Activated naive CD8-positive, alpha-beta T cell treated with anti-CD3 and anti-CD28 coated beads for 36 hours (primary cell): Measurements from ENCODE around the gene HS3ST1. TPM values are rescaled to one million over a fixed set of nuclear protein-coding genes. Genes with fewer than 3 reads are reported as not detected.

Experiments used
- DNase-seq: peaks from one replicate; pipeline ENCODE4 v3.0.0; 2021
- H3K27ac Mint-ChIP-seq: one replicate; pipeline ENCODE4 v1.8.0; 2022; ENCODE audit warnings: mild to moderate bottlenecking, moderate library complexity, mixed read lengths
- H3K27me3 Mint-ChIP-seq: one replicate; pipeline ENCODE4 v1.8.0; 2022; ENCODE audit warnings: mild to moderate bottlenecking, mixed read lengths
- H3K36me3 Mint-ChIP-seq: one replicate; pipeline ENCODE4 v1.8.0; 2021; ENCODE audit warnings: mild to moderate bottlenecking, mixed read lengths
- H3K4me1 Mint-ChIP-seq: one replicate; pipeline ENCODE4 v1.8.0; 2021; ENCODE audit warnings: mixed read lengths
- H3K4me3 Mint-ChIP-seq: one replicate; pipeline ENCODE4 v1.8.0; 2022; ENCODE audit warnings: mild to moderate bottlenecking, moderate library complexity, mixed read lengths
- H3K9me3 Mint-ChIP-seq: one replicate; pipeline ENCODE4 v1.8.0; 2022; ENCODE audit warnings: mixed read lengths
- total RNA-seq, 2 experiments: library from RNA; stranded (reverse); gene quantifications; one replicate each; pipeline ENCODE4 v1.2.3, GENCODE V29; 2021

Gene HS3ST1
- total RNA-seq, result under 1 TPM; 0.04 to 0.33 TPM

DNA sequence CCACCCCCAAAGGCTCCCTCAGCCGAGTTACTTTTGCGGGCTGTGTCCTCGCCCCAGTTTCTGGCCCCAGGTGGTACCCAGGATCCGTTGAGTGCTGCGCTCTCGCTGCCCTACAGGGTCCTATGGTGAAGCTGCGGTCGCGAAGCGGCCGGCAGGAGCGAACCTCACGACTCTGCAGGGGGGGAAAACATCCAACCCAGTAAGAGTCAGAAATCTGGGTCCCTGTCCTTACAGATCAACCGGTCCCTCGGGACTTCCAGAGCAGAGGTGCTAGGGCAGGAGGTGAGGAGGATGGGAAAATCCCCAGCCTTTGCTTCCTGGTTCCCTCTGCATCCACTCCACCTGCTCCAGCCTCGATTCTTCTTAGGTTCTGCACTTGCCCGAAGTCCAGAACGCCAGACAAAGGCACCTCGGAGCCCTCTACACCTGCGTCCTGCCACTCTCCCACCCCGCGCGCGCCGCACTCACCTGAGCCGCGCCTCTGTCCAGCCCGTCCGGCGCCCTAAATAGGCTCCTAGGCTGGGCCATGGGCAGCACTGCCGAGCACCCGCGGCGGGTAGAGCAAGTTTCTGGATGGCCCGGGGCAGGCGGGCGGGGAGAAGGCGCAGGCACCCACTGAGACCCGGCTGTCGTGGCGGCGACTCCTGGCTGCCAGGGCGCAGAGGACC is at the start of gene HS3ST1:
TSS of gene HS3ST1 (minus strand) at position 664 of the 668 bp plus-strand sequence. CDS start 28,889 bp downstream, outside the sequence.
- H3K4me3 Mint-ChIP-seq, result peak within 1 kb of the TSS; percentile 73
- no peaks in the 10 kb centered on the region for H3K36me3 Mint-ChIP-seq
- peaks cover 12% of the 10 kb centered on the region for H3K4me1 Mint-ChIP-seq
- no peak for DNase-seq
- H3K9me3 Mint-ChIP-seq, result no peaks in the 10 kb centered on the region
- no peak within 1 kb of the TSS for H3K27ac Mint-ChIP-seq
- H3K27me3 Mint-ChIP-seq, result peaks cover 40% of the 10 kb centered on the region

GRCh38 chr4:11475871-11476270 is 47.2 kb upstream of the HS3ST1 start:
- Mint-ChIP-seq H3K36me3 (peaks cover 10% of the 10 kb centered on the region), H3K27me3 (no peaks in the 10 kb centered on the region), H3K4me3 (no peak overlapping the region), H3K9me3 (peaks cover 9% of the 10 kb centered on the region), H3K27ac (no peak overlapping the region), H3K4me1 (peaks cover 21% of the 10 kb centered on the region)
- DNase-seq, result no peak

- Mint-ChIP-seq H3K27me3 (no peaks in the 10 kb centered on the region), H3K4me3 (no peak overlapping the region), H3K9me3 (peaks cover 6% of the 10 kb centered on the region), H3K36me3 (peaks cover 10% of the 10 kb centered on the region), H3K4me1 (peaks cover 33% of the 10 kb centered on the region), H3K27ac (no peak overlapping the region)
- no peak for DNase-seq
Observed at GRCh38 chr4:11474146-11474545, 45.5 kb upstream of the HS3ST1 start.

DNA sequence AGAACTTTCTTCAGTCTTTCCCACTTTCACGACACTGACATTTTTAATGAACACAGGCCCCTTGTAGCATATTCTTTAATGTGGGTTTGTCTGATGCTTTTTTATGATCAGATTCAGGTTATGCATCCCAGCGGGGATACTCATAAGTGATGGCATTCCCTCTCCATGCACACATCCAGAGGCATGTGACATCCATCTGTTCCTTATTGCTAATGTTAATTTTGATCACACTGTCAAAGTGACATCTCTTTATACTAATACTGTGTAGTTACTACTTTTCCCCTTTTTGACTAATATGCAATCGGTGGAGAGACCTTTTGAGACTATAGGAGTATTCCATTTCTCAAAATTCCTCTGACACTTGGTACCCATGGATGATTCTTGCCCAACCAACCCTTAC is 43.8 kb upstream of the HS3ST1 start:
- no peaks in the 10 kb centered on the region for H3K27me3 Mint-ChIP-seq
- H3K4me3 Mint-ChIP-seq, result peak overlapping the region; percentile 36
- DNase-seq, result no peak
- H3K9me3 Mint-ChIP-seq, result peaks cover 3% of the 10 kb centered on the region
- peaks cover 10% of the 10 kb centered on the region for H3K36me3 Mint-ChIP-seq
- H3K27ac Mint-ChIP-seq, result peak overlapping the region; percentile 50
- H3K4me1 Mint-ChIP-seq, result peaks cover 37% of the 10 kb centered on the region

DNA sequence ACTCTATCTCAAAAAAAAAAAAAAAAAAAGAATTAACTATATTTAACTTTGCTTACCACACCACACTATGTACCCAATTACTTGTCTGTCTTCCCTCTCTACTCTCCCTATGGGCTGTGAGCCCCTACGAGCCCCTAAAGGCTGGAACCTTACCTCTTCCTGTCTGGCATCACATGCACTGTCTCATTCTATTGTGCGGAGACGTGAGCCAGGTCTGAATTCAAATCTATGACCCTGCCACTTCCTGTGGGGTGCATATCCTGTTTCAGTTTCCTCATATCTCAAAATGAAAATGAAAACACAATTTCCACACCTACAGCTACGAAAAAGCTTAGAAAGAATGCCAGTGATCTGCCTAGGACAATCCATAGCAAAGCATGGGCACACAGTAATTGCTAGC is 42.9 kb upstream of the HS3ST1 start:
- H3K4me1 Mint-ChIP-seq, result peaks cover 39% of the 10 kb centered on the region
- no peaks in the 10 kb centered on the region for H3K27me3 Mint-ChIP-seq
- peaks cover 10% of the 10 kb centered on the region for H3K36me3 Mint-ChIP-seq
- peak overlapping the region; percentile 89 for H3K27ac Mint-ChIP-seq
- H3K9me3 Mint-ChIP-seq, result peaks cover 2% of the 10 kb centered on the region
- peak; percentile 45 for DNase-seq
- peak overlapping the region; percentile 60 for H3K4me3 Mint-ChIP-seq

DNA sequence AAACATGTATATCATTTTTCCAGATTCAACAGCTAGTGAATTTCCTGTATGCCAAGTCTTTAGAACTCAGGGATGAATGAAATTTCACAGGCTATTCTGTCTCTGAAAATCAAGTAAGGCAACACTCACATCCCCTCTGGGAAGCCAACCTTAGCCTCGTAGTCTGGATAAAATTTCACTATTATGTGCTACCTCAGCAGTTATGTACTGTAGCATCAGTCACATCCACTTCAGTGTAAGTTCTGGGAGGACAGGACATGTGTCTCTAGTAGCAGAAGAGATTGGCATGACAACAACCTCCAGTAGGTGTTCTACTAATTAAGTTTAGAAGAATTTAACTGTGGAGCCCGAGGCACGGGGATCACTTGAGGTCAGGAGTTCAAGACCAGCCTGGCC is 42.4 kb upstream of the HS3ST1 start:
- peaks cover 10% of the 10 kb centered on the region for H3K36me3 Mint-ChIP-seq
- H3K4me3 Mint-ChIP-seq, result no peak overlapping the region
- H3K27me3 Mint-ChIP-seq, result no peaks in the 10 kb centered on the region
- H3K27ac Mint-ChIP-seq, result peak overlapping the region; percentile 89
- no peak for DNase-seq
- H3K9me3 Mint-ChIP-seq, result peaks cover 2% of the 10 kb centered on the region
- H3K4me1 Mint-ChIP-seq, result peaks cover 39% of the 10 kb centered on the region

DNA sequence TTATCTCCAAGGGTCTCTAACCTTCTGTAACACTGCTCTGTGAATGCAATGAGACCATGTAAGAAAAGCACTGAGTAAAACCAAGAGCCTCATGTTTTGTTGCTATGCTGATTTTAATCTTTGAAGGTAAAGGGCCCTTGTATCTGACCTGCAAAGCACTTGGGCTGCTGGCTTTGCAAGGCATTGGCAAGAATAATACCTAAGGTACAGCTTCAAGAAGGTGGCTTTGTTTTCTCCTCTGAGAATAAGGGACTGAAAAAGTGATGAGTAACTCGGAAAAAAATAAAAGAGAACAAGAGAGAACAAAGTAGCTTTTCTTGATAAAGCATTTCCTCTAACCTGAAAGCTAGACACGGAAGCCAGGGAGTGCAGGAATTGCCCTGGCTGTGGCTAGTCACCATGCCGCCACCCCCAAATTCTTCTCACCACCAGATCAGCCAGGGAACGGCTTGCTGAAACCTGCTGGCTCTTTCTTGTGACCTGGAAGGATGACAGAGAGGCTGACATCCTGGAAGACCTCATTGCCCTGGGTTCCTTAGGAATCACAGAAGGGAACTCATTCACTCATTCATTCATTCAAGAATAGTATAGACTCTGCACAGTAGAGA is 41.8 kb upstream of the HS3ST1 start:
- DNase-seq, result no peak
- H3K4me1 Mint-ChIP-seq, result peaks cover 39% of the 10 kb centered on the region
- H3K4me3 Mint-ChIP-seq, result no peak overlapping the region
- H3K36me3 Mint-ChIP-seq, result peaks cover 10% of the 10 kb centered on the region
- H3K27me3 Mint-ChIP-seq, result no peaks in the 10 kb centered on the region
- H3K27ac Mint-ChIP-seq, result peak overlapping the region; percentile 89
- H3K9me3 Mint-ChIP-seq, result peaks cover 2% of the 10 kb centered on the region

DNA sequence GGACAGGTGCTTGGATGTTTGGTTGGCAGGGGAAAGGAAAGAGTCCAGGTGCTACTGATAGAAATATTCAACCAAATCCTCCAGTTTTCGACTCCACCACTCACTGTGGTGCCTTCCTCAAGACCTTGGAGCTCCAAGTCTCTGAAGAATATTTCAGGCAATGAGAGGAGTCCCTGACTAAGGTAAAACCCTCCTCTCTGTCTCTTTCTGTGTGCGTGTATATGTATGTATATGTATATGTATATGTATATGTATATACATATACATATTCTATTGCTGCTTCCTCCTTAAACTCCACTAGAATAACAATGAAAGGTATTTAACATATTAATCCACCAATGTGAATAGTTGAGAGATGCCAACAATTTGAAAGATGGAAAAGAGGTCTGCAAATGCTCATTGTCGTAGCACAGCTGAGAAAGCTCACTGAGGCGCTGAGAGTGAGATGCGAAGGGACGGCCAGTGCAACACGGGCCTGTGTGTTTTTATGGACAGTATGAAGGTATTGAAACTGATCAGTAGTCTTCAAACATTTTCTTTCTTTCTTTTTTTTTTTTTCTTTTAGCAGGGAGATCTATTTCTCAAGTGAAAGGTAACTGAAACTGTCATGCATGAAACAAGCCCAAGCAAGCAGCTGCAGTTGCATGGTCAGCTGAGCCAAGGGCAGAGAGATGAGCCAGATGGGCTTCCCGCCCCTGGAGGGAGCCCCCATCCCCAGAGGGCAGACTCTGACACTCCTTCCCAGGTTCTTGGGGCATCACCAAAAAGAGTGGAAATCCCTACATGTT is 41.1 kb upstream of the HS3ST1 start:
- H3K36me3 Mint-ChIP-seq, result peaks cover 10% of the 10 kb centered on the region
- H3K27ac Mint-ChIP-seq, result peak overlapping the region; percentile 89
- no peak for DNase-seq
- no peak overlapping the region for H3K4me3 Mint-ChIP-seq
- H3K9me3 Mint-ChIP-seq, result peaks cover 2% of the 10 kb centered on the region
- no peaks in the 10 kb centered on the region for H3K27me3 Mint-ChIP-seq
- peaks cover 39% of the 10 kb centered on the region for H3K4me1 Mint-ChIP-seq

GRCh38 chr4:11468901-11469300 is 40.2 kb upstream of the HS3ST1 start:
- Mint-ChIP-seq H3K4me1 (peaks cover 39% of the 10 kb centered on the region), H3K27me3 (no peaks in the 10 kb centered on the region), H3K27ac (no peak overlapping the region), H3K4me3 (no peak overlapping the region), H3K36me3 (peaks cover 10% of the 10 kb centered on the region), H3K9me3 (peaks cover 2% of the 10 kb centered on the region)
- no peak for DNase-seq

GRCh38 chr4:11467931-11468330 is 39.2 kb upstream of the HS3ST1 start:
- H3K27me3 Mint-ChIP-seq, result no peaks in the 10 kb centered on the region
- H3K36me3 Mint-ChIP-seq, result peaks cover 8% of the 10 kb centered on the region

DNA sequence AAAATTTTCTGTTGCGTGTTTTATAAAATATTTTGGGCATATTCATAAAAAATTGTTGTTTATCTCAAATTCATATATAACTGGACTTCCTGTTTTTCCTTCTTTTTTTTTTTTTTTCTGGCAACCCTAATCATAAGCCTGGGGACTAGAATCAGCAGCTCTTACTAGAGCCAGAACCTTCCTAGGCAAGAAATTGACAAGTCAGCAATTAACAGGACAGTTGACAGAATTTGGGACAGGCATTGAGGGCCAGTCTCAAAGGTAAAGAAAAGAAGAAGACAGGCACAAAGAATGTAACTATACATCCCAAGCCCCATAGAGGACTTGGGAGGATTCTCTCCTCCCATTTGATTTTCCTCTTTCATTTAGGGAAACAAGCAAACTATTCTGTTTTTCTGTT is 35.0 kb upstream of the HS3ST1 start:
- H3K27me3 Mint-ChIP-seq, result no peaks in the 10 kb centered on the region
- no peak for DNase-seq
- H3K36me3 Mint-ChIP-seq, result peaks cover 6% of the 10 kb centered on the region
- peaks cover 6% of the 10 kb centered on the region for H3K4me1 Mint-ChIP-seq
- no peak overlapping the region for H3K27ac Mint-ChIP-seq
- no peak overlapping the region for H3K4me3 Mint-ChIP-seq
- H3K9me3 Mint-ChIP-seq, result peaks cover 14% of the 10 kb centered on the region

More at GRCh38 chr4:11467931-11468330, 39.2 kb upstream of the HS3ST1 start:
- H3K4me1 Mint-ChIP-seq, result peaks cover 35% of the 10 kb centered on the region
- peaks cover 2% of the 10 kb centered on the region for H3K9me3 Mint-ChIP-seq
- H3K27ac Mint-ChIP-seq, result no peak overlapping the region
- DNase-seq, result no peak
- no peak overlapping the region for H3K4me3 Mint-ChIP-seq

DNA sequence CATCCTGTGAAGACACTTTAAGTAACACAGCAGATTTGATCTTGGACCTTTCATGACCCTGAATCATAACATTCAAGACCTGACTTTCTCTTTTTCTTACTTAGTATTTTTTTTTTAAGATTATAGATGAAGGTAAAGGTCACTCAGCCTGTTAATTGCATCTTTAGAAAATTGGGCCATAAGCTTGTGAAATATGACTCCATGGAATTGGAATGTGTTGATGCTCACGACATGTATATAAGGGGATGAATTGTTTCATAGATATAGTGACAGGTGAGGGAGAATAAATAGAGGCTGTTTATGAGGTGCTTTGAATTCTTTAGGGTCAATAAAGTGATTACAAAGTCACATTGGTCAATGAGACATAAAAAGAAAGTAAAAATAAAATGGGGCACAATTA is 27.7 kb upstream of the HS3ST1 start:
- no peak overlapping the region for H3K27ac Mint-ChIP-seq
- H3K4me1 Mint-ChIP-seq, result peaks cover 2% of the 10 kb centered on the region
- H3K36me3 Mint-ChIP-seq, result peaks cover 9% of the 10 kb centered on the region
- H3K9me3 Mint-ChIP-seq, result peaks cover 11% of the 10 kb centered on the region
- DNase-seq, result no peak
- no peaks in the 10 kb centered on the region for H3K27me3 Mint-ChIP-seq
- H3K4me3 Mint-ChIP-seq, result no peak overlapping the region

GRCh38 chr4:11455201-11455835 is 26.6 kb upstream of the HS3ST1 start:
- H3K36me3 Mint-ChIP-seq, result peaks cover 6% of the 10 kb centered on the region
- H3K4me3 Mint-ChIP-seq, result no peak overlapping the region
- H3K27me3 Mint-ChIP-seq, result no peaks in the 10 kb centered on the region
- H3K27ac Mint-ChIP-seq, result no peak overlapping the region
- no peak for DNase-seq
- H3K9me3 Mint-ChIP-seq, result peaks cover 5% of the 10 kb centered on the region
- H3K4me1 Mint-ChIP-seq, result peaks cover 2% of the 10 kb centered on the region

DNA sequence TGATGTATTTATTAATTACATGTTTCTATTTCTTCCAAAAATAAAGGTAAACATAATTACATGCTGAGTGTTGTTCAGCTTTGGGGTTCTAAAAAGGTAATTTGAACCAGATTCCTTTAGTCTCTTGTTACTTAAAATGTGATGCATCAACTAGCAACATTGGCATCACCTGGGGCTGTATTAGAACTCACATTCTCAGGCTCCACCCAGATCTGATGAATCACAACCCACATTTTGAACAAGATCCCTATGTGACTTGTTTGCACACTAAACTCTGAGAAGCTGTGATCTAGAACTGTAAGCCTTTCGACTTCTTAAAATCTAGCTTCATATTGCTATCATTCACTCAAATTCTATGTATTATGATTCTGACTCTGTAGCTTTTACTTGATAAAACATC is 23.0 kb upstream of the HS3ST1 start:
- Mint-ChIP-seq H3K4me3 (no peak overlapping the region), H3K27ac (no peak overlapping the region), H3K27me3 (peaks cover 8% of the 10 kb centered on the region), H3K4me1 (peaks cover 2% of the 10 kb centered on the region), H3K9me3 (peaks cover 1% of the 10 kb centered on the region), H3K36me3 (peaks cover 1% of the 10 kb centered on the region)
- no peak for DNase-seq
